Right cardiac atrium (tissue), 5 donors: ENCODE results near the gene LRRC2. TPM values are rescaled to one million over a fixed set of nuclear protein-coding genes. Genes with fewer than 3 reads are reported as not detected.
"Not testable (repeated sequence)": the region's sequence is repeated elsewhere in the genome, so short reads cannot be mapped to it uniquely, and the experiment has no call there.

Experiments used
- ATAC-seq, 2 donors: fragments of 200-7000 bp; cut with Tn5 transposase; one replicate each; pipeline versions ENCODE4 v1.8.0 to v1.9.1; 2020; ENCODE audit warnings: moderate library complexity in 2 of 2, mild to moderate bottlenecking in 1 of 2
- DNase-seq, 3 donors: peaks; one replicate each; pipeline ENCODE4 v3.0.0-alpha.2; 2020
- H3K27ac ChIP-seq: one replicate; pipeline ENCODE4 v1.5.1; 2013; ENCODE audit warnings: mild to moderate bottlenecking, low read length, control low read depth, moderate library complexity
- H3K27me3 ChIP-seq: one replicate; pipeline ENCODE4 v1.6.1; 2013; ENCODE audit not compliant: control insufficient read depth, insufficient read depth
- H3K4me1 ChIP-seq: one replicate; pipeline ENCODE4 v1.6.1; 2013; ENCODE audit warnings: low read length; ENCODE audit not compliant: control insufficient read depth, insufficient read depth
- H3K4me3 ChIP-seq: one replicate; pipeline ENCODE4 v1.5.1; 2013; ENCODE audit warnings: low read length, control low read depth
- H3K9me3 ChIP-seq: one replicate; pipeline ENCODE4 v1.6.1; 2013; ENCODE audit warnings: low read length; ENCODE audit not compliant: control insufficient read depth
- WGBS: extraction: QIAGEN DNeasy Blood & Tissue Kit; methylation state at CpG from one replicate; pipeline ENCODE4 v1.1.7; 2013; 5-methylcytosine and 5-hydroxymethylcytosine counted together
- intact Hi-C, 4 donors: fragments of 100-400 bp; cut with DNase I; formaldehyde crosslinking; loops; one replicate each; pipeline versions ENCODE4 v1.11.0 to v1.14.0; 2022 to 2023
- polyA plus RNA-seq: library from polyadenylated mRNA; stranded (reverse); fragments of 200-250 nt; gene quantifications from one replicate; pipeline ENCODE4 v1.2.3, GENCODE V29; 2013
- total RNA-seq, 4 donors: library from RNA; stranded (reverse); fragmentation: NEBNext Ultra II Directional; extraction: Animal tissue kit (Norgen Biotek cat#: 25700); gene quantifications; one replicate each; pipeline ENCODE4 v1.2.1, GENCODE V29; 2021
- donor health status: healthy with polysubstance abuse.
- donor health status: DM: no; HTN: yes; CAD: no.
- donor health status: DM: no; HTN: no; CAD: no.
- donor health status: DM: no; HTN: yes; CAD: no; lungs with severe emphysema.
- donor health status: DM: yes; HTN: yes; CAD: no.

Gene LRRC2
- total and polyA plus RNA-seq, 5 donors = 8.9 to 26.0 (median 13.3) TPM

DNA sequence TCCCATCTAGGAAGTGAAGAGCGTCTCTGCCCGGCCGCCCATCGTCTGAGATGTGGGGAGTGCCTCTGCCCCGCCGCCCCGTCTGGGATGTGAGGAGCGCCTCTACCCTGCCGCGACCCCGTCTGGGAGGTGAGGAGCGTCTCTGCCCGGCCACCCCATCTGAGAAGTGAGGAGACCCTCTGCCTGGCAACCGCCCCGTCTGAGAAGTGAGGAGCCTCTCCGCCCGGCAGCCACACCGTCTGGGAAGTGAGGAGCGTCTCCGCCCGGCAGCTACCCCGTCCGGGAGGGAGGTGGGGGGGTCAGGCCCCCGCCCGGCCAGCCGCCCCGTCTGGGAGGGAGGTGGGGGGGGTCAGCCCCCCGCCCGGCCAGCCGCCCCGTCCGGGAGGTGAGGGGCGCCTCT, 71.6 kb downstream of the LRRC2 start:
- H3K9me3 ChIP-seq, H3K4me1 ChIP-seq, DNase-seq, ATAC-seq, H3K27ac ChIP-seq, H3K4me3 ChIP-seq, intact Hi-C loops, H3K27me3 ChIP-seq: not testable (repeated sequence)
- WGBS = 95% methylated on average over 26 of the region's 33 CpGs

DNA sequence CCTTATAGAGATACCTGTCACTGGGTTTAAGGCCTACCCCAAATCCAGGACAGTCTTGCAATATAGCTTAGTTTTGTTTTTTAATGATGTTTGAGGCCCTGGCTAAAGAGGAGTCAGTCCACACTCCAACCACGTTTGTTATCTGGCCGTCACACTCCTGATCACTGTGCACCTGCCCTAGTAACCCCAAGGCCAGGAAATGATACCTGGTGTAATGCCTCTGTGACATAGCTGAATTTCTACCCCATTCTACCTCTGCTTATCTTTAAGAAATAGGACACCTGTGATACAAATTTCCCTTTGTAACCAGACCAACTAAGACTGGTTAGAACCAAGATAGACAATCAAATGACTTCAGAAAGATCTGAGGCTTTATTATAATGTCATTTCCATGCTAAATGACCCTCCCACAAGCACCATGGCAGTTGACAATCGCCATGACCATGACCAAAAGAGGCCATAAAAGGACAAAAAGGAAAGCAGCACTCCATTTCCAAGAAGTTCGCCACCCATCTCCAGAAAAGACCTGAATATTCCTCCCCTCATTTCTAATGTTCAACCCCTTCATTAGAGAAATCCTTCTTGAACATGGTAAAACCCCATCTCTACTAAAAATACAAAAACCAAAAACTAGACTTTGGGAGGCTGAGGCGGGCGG, 73.1 kb downstream of the LRRC2 start:
- intact Hi-C loops = no loop called here
- no peak for DNase-seq
- no peaks in the 10 kb centered on the region for H3K4me1 ChIP-seq
- no peak overlapping the region for H3K4me3 ChIP-seq
- ATAC-seq = no peak
- no peaks in the 10 kb centered on the region for H3K9me3 ChIP-seq
- 91% methylated on average over 6 of the region's 6 CpGs for WGBS
- H3K27me3 ChIP-seq = no peaks in the 10 kb centered on the region
- H3K27ac ChIP-seq = no peak overlapping the region

- Histone ChIP-seq H3K27me3 (no peaks in the 10 kb centered on the region), H3K4me3 (no peak overlapping the region), H3K4me1 (no peaks in the 10 kb centered on the region), H3K27ac (peak overlapping the region; percentile 17), H3K9me3 (no peaks in the 10 kb centered on the region)
- ATAC-seq (peak; percentile 25 to 28), DNase-seq (no peak)
- WGBS = 68% methylated on average over 11 of the region's 11 CpGs
- intact Hi-C loops = no loop called here
Measured at GRCh38 chr3:46491089-46492070, 74.7 kb downstream of the LRRC2 start.

- 74% methylated on average over 6 of the region's 6 CpGs for WGBS
- Histone ChIP-seq H3K4me3 (no peak overlapping the region), H3K9me3 (no peaks in the 10 kb centered on the region), H3K27me3 (no peaks in the 10 kb centered on the region), H3K27ac (no peak overlapping the region), H3K4me1 (no peaks in the 10 kb centered on the region)
- ATAC-seq (peak in 1 of 2 donors; percentile 45), DNase-seq (no peak)
- intact Hi-C loops = no loop called here
Measured at GRCh38 chr3:46490338-46491084, 75.6 kb downstream of the LRRC2 start.

- no peak overlapping the region for H3K4me3 ChIP-seq
Measured at GRCh38 chr3:46489875-46490274, 76.2 kb downstream of the LRRC2 start.

DNA sequence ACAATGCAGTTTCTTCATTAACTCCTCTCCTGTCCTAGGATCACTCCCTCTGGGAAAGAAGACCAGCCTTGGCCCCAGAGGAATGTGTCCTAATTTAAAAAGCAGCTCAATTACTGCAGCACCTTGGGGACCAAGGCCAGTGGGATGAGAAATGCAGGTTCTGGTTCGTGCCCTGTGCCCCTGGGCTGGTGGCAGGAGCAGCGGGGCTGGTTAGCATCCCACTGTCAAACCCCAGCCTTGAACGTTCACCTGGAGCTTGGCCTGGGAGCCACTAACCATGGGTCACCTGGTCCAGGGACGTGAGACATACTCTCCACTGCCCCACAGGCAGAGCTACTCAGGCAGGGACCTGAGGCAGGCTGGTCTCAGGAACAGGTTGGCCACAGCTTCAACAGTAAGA, 76.7 kb downstream of the LRRC2 start:
- 78% methylated on average over 4 of the region's 4 CpGs for WGBS
- Histone ChIP-seq H3K9me3 (no peaks in the 10 kb centered on the region), H3K27me3 (no peaks in the 10 kb centered on the region), H3K27ac (no peak overlapping the region), H3K4me1 (no peaks in the 10 kb centered on the region), H3K4me3 (no peak overlapping the region)
- ATAC-seq = peak in 1 of 2 donors; percentile 15
- DNase-seq = no peak
- intact Hi-C loops = loop anchor here (5.0 kb wide), 3 partner anchors 68 to 143 kb away; no protein-coding TSS in a partner anchor

More at GRCh38 chr3:46489875-46490274, 76.2 kb downstream of the LRRC2 start:
- Histone ChIP-seq H3K4me1 (no peaks in the 10 kb centered on the region), H3K9me3 (no peaks in the 10 kb centered on the region), H3K27me3 (no peaks in the 10 kb centered on the region), H3K27ac (no peak overlapping the region)
- ATAC-seq (no peak), DNase-seq (no peak)
- WGBS = 85% methylated on average over 1 of the region's 1 CpG
- intact Hi-C loops = loop anchor here (5.0 kb wide), 3 partner anchors 67 to 142 kb away; no protein-coding TSS in a partner anchor

- peak; percentile 91 to 96 (median 94) for DNase-seq
- Histone ChIP-seq H3K4me1 (no peaks in the 10 kb centered on the region), H3K27me3 (no peaks in the 10 kb centered on the region), H3K4me3 (no peak overlapping the region), H3K27ac (no peak overlapping the region), H3K9me3 (no peaks in the 10 kb centered on the region)
- intact Hi-C loops = loop anchor here (5.0 kb wide), 3 partner anchors 68 to 143 kb away; no protein-coding TSS in a partner anchor
- WGBS = 14% methylated on average over 26 of the region's 26 CpGs
- peak; percentile 92 to 93 for ATAC-seq
Measured at GRCh38 chr3:46488735-46489361, 77.3 kb downstream of the LRRC2 start.

GRCh38 chr3:46485779-46486175, 80.3 kb downstream of the LRRC2 start:
- Histone ChIP-seq H3K27me3 (no peaks in the 10 kb centered on the region), H3K4me3 (no peak overlapping the region), H3K9me3 (no peaks in the 10 kb centered on the region), H3K27ac (no peak overlapping the region), H3K4me1 (no peaks in the 10 kb centered on the region)
- ATAC-seq (no peak), DNase-seq (no peak)
- intact Hi-C loops = loop anchor here (5.0 kb wide), 3 partner anchors 72 to 147 kb away; no protein-coding TSS in a partner anchor
- WGBS = 91% methylated on average over 4 of the region's 4 CpGs

- intact Hi-C loops = loop anchor here (5.0 kb wide), 3 partner anchors 72 to 147 kb away; no protein-coding TSS in a partner anchor
- no peaks in the 10 kb centered on the region for H3K9me3 ChIP-seq
- ATAC-seq (no peak), DNase-seq (no peak)
- WGBS = 63% methylated on average over 10 of the region's 10 CpGs
- no peaks in the 10 kb centered on the region for H3K4me1 ChIP-seq
- no peak overlapping the region for H3K27ac ChIP-seq
- H3K4me3 ChIP-seq = no peak overlapping the region
- H3K27me3 ChIP-seq = no peaks in the 10 kb centered on the region
Measured at GRCh38 chr3:46484911-46485778, 81.0 kb downstream of the LRRC2 start.
